Upper lobe of left lung (tissue), 4 donors: ENCODE data around the gene METAP2.

Experiments
- CTCF ChIP-seq, 6 experiments: fragments of 450-650 bp in 4 of 6; fragments of 200-600 bp in 2 of 6; sonication (generic) in 2 of 6; IDR thresholded peaks; one replicate each; pipeline ENCODE4 v1.5.1; 2016 to 2019; ENCODE audit warnings: antibody characterized with exemption in 6 of 6
- POLR2A ChIP-seq, 4 donors: fragments of 450-650 bp; IDR thresholded peaks; one replicate each; pipeline ENCODE4 v1.5.1; 2016 to 2017; ENCODE audit warnings: antibody characterized with exemption in 4 of 4, mild to moderate bottlenecking in 2 of 4

- no peak for TF ChIP-seq CTCF (IDR thresholded peaks at IDR 0.05)
- no peak for TF ChIP-seq POLR2A (IDR thresholded peaks at IDR 0.05)
These were observed 71.4 kb downstream of the METAP2 start for GRCh38 chr12:95545303-95545702.
